PFSK-1 (cell line): ENCODE results near the gene CENPP.

Experiments
- POLR2AphosphoS5 ChIP-seq: IDR thresholded peaks from 2 replicates; pipeline ENCODE4 v1.6.1; 2012; ENCODE audit warnings: low read depth, mild to moderate bottlenecking, control low read depth, low read length, moderate library complexity
- REST ChIP-seq, 2 experiments: IDR thresholded peaks; 2 replicates each; pipeline versions ENCODE4 v1.6.1 to v1.8.0; 2011 to 2012; ENCODE audit warnings: low read depth in 2 of 2, low read length in 2 of 2, control low read depth in 1 of 2, inconsistent platforms in 1 of 2, mild to moderate bottlenecking in 1 of 2, moderate library complexity in 1 of 2; ENCODE audit not compliant: insufficient read depth in 1 of 2
- SIN3A ChIP-seq: IDR thresholded peaks from 2 replicates; pipeline ENCODE4 v1.6.1; 2012; ENCODE audit warnings: mild to moderate bottlenecking, low read length, moderate library complexity, borderline replicate concordance; ENCODE audit not compliant: insufficient read depth

DNA sequence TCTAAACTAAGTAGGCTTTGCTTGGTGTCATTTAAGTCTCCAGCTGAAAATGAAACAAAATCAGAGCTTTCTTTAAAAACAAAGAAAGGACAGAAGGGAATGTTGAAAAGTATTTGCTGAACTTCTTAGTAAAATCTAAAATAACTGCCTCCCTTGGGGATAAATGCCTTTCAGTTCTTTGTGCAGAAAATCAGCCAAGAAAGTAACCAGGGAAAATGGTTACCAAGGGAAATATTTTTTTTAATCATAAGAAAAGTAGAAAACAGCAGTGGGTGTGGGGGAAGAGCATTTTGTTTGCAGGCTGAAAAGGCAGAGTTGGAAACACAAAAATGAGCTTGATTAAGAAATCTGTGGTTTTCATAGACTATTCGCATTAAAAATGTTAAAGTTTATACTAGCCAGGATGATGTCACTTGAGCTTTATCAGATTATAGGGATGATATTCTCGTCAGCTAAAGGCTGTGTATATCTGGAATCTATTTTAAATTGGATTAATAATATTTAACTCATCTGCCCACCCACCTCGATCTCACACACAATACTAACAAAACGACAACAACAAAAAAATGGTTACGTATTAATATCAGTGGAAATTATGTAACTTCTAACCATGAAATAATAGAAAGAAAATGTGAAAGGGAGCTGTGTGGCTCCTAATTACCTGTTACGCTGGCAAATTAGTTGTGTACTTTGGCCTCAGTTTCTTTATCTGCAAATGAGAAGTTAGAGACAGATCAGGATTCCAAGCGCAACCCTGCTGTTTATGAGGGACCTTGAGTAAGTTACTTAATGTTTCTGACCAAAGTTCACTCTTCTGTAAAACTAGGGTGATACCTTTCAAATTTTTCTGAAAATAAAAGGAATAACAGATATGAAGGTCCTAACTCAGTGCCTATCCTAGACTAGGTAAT, 210.4 kb downstream of the CENPP start, which contains the start of gene ECM2:
- TF ChIP-seq POLR2AphosphoS5 (no peak), REST (IDR thresholded peaks at IDR 0.05; ENCODE audit: insufficient read depth in 1 of 2, low read depth in 2 of 2, low read length in 2 of 2) (no peak), SIN3A (no peak)
